SK-N-SH treated with all-trans-retinoic acid at 6 μM for 48 hours (cell line): ENCODE data around the gene PIN1.
A peak's percentile ranks its signal among the peaks of the same experiment; 100 is the strongest.

ENCODE experiments used
- ATAC-seq: fragments of 200-7000 bp; cut with Tn5 transposase; 3 replicates; pipeline ENCODE4 v1.9.1; 2020; ENCODE audit warnings: mild to moderate bottlenecking, moderate library complexity
- BACH2 ChIP-seq: fragments of 250-450 bp; sonication (Bioruptor Pico); IDR thresholded peaks from 2 replicates; pipeline ENCODE4 v1.9.0; 2021; ENCODE audit warnings: mild to moderate bottlenecking, borderline replicate concordance
- CSDC2 ChIP-seq: fragments of 250-450 bp; sonication (Bioruptor Pico); IDR thresholded peaks from 2 replicates; pipeline ENCODE4 v1.5.0; 2020; ENCODE audit warnings: mild to moderate bottlenecking, moderate library complexity
- GLIS3 ChIP-seq: fragments of 250-450 bp; sonication (Bioruptor Pico); IDR thresholded peaks from 2 replicates; pipeline ENCODE4 v1.5.0; 2020; ENCODE audit warnings: mild to moderate bottlenecking, moderate library complexity
- ISL1 ChIP-seq: fragments of 250-450 bp; sonication (Bioruptor Pico); IDR thresholded peaks from 2 replicates; pipeline ENCODE4 v2.1.2; 2022; ENCODE audit warnings: mild to moderate bottlenecking, moderate library complexity
- OSR1 ChIP-seq: fragments of 250-450 bp; sonication (Bioruptor Pico); IDR thresholded peaks from 2 replicates; pipeline ENCODE4 v1.8.0; 2022; ENCODE audit warnings: moderate library complexity, mild to moderate bottlenecking, inconsistent platforms
- PPARA ChIP-seq: fragments of 250-450 bp; sonication (Bioruptor Pico); IDR thresholded peaks from 2 replicates; pipeline ENCODE4 v1.5.0; 2020; ENCODE audit warnings: mild to moderate bottlenecking, borderline replicate concordance
- RARB ChIP-seq: fragments of 250-450 bp; sonication (Bioruptor Pico); IDR thresholded peaks from 2 replicates; pipeline ENCODE4 v1.8.0; 2021; ENCODE audit warnings: mild to moderate bottlenecking, moderate library complexity
- SNAI2 ChIP-seq: fragments of 250-450 bp; sonication (Bioruptor Pico); IDR thresholded peaks from 2 replicates; pipeline ENCODE4 v1.5.0; 2020; ENCODE audit warnings: mild to moderate bottlenecking, moderate library complexity
- TCF4 ChIP-seq: fragments of 250-450 bp; sonication (Bioruptor Pico); IDR thresholded peaks from 2 replicates; pipeline ENCODE4 v1.8.0; 2021; ENCODE audit warnings: mild to moderate bottlenecking, moderate library complexity, borderline replicate concordance
- TOX ChIP-seq: fragments of 250-450 bp; sonication (Bioruptor Pico); IDR thresholded peaks from 2 replicates; pipeline ENCODE4 v1.8.0; 2021; ENCODE audit warnings: mild to moderate bottlenecking, moderate library complexity, borderline replicate concordance
- ZC3H10 ChIP-seq: fragments of 250-450 bp; sonication (Bioruptor Pico); IDR thresholded peaks from 2 replicates; pipeline ENCODE4 v1.5.1; 2021; ENCODE audit warnings: mild to moderate bottlenecking, moderate library complexity
- ZFP30 ChIP-seq: fragments of 450-650 bp; formaldehyde crosslinking; IDR thresholded peaks from 2 replicates; pipeline ENCODE4 v1.5.0; 2022; ENCODE audit warnings: mild to moderate bottlenecking, moderate library complexity
- ZNF70 ChIP-seq: fragments of 450-650 bp; formaldehyde crosslinking; IDR thresholded peaks from 2 replicates; pipeline ENCODE4 v1.5.0; 2020; ENCODE audit warnings: mild to moderate bottlenecking, moderate library complexity
- TF ChIP-seq, protein P1 (sequence below): fragments of 250-450 bp; sonication (Bioruptor Pico); IDR thresholded peaks from 2 replicates; pipeline ENCODE4 v1.8.0; 2020; ENCODE audit warnings: mild to moderate bottlenecking, moderate library complexity, borderline replicate concordance
- TF ChIP-seq, protein P2 (sequence below): fragments of 250-450 bp; sonication (Bioruptor Pico); IDR thresholded peaks from 2 replicates; pipeline ENCODE4 v1.8.0; 2021; ENCODE audit warnings: low read depth, mild to moderate bottlenecking, moderate library complexity, borderline replicate concordance
- TF ChIP-seq, protein P3 (sequence below): fragments of 250-450 bp; sonication (Bioruptor Pico); IDR thresholded peaks from 2 replicates; pipeline ENCODE4 v1.5.0; 2020; ENCODE audit warnings: mild to moderate bottlenecking, moderate library complexity
- TF ChIP-seq, protein P4 (sequence below): fragments of 250-450 bp; sonication (Bioruptor Pico); IDR thresholded peaks from 2 replicates; pipeline ENCODE4 v1.5.1; 2020; ENCODE audit warnings: low read depth, mild to moderate bottlenecking, moderate library complexity

Gene PIN1

DNA sequence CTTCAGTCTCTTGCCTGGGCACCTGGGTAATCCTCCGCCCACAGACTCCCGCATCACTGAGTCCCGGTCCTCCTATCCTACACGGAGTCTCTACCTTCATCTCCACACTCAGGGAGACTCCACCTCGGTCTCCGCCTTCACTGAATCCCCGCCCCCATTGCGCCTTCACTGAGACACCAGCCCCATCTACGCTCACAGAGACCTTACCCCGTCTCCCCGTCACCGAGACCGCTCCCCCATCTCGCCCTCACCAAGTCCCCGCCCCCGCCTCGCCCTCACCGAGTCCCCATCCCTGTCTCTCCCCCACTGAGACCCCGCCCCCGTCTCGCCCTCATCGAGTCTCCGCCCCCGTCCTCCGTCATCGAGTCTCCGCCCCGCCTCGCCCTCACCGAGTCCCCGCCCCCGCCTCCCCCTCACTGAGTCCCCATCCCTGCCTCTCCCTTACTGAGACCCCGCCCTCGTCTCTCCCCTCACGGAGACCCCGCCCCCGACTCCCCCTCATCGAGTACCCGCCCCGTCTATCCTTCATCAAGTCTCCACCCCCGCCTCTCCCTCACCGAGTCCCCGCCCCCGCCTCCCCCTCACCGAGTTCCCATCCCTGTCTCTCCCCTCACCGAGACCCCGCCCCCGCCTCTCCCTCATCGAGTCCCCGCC lies 43.4 kb upstream of the PIN1 start:
- ATAC-seq: peak; percentile 81
- TF ChIP-seq, protein P1, sequence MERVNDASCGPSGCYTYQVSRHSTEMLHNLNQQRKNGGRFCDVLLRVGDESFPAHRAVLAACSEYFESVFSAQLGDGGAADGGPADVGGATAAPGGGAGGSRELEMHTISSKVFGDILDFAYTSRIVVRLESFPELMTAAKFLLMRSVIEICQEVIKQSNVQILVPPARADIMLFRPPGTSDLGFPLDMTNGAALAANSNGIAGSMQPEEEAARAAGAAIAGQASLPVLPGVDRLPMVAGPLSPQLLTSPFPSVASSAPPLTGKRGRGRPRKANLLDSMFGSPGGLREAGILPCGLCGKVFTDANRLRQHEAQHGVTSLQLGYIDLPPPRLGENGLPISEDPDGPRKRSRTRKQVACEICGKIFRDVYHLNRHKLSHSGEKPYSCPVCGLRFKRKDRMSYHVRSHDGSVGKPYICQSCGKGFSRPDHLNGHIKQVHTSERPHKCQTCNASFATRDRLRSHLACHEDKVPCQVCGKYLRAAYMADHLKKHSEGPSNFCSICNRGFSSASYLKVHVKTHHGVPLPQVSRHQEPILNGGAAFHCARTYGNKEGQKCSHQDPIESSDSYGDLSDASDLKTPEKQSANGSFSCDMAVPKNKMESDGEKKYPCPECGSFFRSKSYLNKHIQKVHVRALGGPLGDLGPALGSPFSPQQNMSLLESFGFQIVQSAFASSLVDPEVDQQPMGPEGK (CRISPR knock-in tag): no peak
- TF ChIP-seq BACH2 (CRISPR knock-in tag) (no peak), SNAI2 (no peak), ZC3H10 (CRISPR knock-in tag) (no peak), GLIS3 (CRISPR knock-in tag) (no peak), ZNF70 (CRISPR knock-in tag) (no peak), TOX (CRISPR knock-in tag) (no peak), TCF4 (CRISPR knock-in tag) (no peak), ZFP30 (CRISPR knock-in tag) (no peak), PPARA (no peak), CSDC2 (CRISPR knock-in tag) (no peak), OSR1 (CRISPR knock-in tag) (no peak), ISL1 (CRISPR knock-in tag) (no peak), RARB (CRISPR knock-in tag) (no peak)
- TF ChIP-seq, protein P2, sequence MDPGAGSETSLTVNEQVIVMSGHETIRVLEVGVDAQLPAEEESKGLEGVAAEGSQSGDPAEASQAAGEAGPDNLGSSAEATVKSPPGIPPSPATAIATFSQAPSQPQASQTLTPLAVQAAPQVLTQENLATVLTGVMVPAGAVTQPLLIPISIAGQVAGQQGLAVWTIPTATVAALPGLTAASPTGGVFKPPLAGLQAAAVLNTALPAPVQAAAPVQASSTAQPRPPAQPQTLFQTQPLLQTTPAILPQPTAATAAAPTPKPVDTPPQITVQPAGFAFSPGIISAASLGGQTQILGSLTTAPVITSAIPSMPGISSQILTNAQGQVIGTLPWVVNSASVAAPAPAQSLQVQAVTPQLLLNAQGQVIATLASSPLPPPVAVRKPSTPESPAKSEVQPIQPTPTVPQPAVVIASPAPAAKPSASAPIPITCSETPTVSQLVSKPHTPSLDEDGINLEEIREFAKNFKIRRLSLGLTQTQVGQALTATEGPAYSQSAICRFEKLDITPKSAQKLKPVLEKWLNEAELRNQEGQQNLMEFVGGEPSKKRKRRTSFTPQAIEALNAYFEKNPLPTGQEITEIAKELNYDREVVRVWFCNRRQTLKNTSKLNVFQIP (CRISPR knock-in tag): no peak
- TF ChIP-seq, protein P3, sequence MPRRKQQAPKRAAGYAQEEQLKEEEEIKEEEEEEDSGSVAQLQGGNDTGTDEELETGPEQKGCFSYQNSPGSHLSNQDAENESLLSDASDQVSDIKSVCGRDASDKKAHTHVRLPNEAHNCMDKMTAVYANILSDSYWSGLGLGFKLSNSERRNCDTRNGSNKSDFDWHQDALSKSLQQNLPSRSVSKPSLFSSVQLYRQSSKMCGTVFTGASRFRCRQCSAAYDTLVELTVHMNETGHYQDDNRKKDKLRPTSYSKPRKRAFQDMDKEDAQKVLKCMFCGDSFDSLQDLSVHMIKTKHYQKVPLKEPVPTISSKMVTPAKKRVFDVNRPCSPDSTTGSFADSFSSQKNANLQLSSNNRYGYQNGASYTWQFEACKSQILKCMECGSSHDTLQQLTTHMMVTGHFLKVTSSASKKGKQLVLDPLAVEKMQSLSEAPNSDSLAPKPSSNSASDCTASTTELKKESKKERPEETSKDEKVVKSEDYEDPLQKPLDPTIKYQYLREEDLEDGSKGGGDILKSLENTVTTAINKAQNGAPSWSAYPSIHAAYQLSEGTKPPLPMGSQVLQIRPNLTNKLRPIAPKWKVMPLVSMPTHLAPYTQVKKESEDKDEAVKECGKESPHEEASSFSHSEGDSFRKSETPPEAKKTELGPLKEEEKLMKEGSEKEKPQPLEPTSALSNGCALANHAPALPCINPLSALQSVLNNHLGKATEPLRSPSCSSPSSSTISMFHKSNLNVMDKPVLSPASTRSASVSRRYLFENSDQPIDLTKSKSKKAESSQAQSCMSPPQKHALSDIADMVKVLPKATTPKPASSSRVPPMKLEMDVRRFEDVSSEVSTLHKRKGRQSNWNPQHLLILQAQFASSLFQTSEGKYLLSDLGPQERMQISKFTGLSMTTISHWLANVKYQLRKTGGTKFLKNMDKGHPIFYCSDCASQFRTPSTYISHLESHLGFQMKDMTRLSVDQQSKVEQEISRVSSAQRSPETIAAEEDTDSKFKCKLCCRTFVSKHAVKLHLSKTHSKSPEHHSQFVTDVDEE (CRISPR knock-in tag): no peak
- TF ChIP-seq, protein P4, sequence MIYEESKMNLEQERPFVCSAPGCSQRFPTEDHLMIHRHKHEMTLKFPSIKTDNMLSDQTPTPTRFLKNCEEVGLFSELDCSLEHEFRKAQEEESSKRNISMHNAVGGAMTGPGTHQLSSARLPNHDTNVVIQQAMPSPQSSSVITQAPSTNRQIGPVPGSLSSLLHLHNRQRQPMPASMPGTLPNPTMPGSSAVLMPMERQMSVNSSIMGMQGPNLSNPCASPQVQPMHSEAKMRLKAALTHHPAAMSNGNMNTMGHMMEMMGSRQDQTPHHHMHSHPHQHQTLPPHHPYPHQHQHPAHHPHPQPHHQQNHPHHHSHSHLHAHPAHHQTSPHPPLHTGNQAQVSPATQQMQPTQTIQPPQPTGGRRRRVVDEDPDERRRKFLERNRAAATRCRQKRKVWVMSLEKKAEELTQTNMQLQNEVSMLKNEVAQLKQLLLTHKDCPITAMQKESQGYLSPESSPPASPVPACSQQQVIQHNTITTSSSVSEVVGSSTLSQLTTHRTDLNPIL: no peak

DNA sequence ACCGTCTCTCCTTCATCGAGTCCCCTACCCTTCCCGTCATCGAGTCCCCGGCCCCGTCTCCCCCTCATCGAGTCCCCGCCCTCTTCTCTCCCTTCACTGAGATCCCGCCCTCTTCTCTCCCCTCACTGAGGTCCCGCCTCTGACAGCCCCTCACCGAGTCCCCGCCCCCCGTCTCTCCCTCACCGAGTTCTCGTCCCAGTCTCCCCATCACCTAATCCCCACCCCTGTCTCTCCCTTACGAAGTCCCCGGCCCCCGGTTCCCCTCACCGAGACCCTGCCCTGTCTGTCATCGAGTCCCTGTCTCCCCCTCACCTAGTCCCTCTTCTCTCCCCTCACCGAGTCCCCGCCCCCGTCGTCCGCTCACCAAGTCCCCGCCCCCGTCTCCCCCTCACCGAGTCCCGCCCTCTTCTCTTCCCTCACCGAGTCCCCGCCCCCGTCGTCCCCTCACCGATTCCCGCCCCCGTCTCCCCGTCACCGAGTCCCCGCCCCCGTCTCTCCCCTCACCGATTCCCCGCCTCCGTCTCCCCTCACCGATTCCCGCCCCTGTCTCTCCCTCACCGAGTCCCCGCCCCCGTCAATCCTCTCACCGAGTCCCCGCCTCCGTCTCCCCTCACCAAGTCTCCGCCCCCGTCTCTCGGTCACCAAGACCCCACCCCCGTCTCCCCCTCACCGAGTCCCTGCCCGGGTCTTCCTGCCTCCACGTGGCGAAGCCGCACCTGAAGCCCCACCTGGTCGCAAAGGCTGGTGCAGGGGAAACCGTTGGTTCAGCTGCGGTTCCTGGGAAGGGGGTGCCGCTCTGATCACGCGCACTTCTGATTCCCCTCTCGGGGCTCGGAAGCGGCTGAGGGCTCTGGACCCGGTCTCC lies 42.7 kb upstream of the PIN1 start:
- no peak for TF ChIP-seq RARB (CRISPR knock-in tag)
- peak; percentile 76 for ATAC-seq

DNA sequence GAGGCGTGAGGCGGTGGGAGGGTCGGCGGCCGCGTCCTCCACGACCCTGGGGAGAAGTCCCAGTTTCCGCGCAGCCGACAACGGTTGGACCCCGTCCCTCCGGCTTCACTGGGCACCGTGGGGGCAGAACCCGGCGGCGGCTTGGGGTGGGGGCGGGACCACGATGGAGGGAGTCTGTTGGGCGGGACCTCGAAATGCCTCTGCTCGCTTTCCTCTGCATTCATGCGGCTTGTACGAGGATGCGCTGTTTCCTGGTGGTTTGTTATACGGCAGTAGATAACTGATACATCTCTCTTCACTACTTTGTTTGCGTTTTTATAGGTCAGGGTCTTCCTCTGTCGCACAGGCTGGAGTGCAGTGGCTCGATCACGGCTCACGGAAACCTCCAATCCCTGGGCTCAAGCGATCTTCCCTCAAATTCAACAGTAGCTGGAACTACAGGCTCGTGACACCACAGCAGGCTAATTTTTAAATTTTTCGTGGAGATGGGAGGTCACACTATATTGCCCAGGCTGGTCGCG lies 42.0 kb upstream of the PIN1 start:
- TF ChIP-seq, protein P1 (CRISPR knock-in tag): no peak
- TF ChIP-seq, protein P3 (CRISPR knock-in tag): no peak
- TF ChIP-seq BACH2 (CRISPR knock-in tag) (no peak), PPARA (no peak), GLIS3 (CRISPR knock-in tag) (no peak)
- ATAC-seq: peak; percentile 23
